GM23338 (cell line): Measurements from ENCODE around the gene PAQR4.

ENCODE experiments used
- CREB1 ChIP-seq: fragments of 250-450 bp; sonication (Bioruptor Pico); IDR thresholded peaks from 2 replicates; pipeline ENCODE4 v1.5.0; 2020; ENCODE audit warnings: low read depth, mild to moderate bottlenecking, moderate library complexity
- CTCF ChIP-seq, 2 experiments: fragments of 200-600 bp in 1 of 2; sonication (generic) in 1 of 2; conservative IDR thresholded peaks; 2 replicates each; pipeline versions ENCODE4 v1.5.1 to v1.6.1; 2016 to 2017; ENCODE audit warnings: antibody characterized with exemption in 2 of 2, low read depth in 2 of 2, mild to moderate bottlenecking in 2 of 2, moderate library complexity in 1 of 2
- EZH2 ChIP-seq: fragments of 200-600 bp; sonication (generic); IDR thresholded peaks from one replicate; pipeline ENCODE4 v1.8.0; 2017; ENCODE audit warnings: antibody characterized with exemption, mild to moderate bottlenecking, low read depth; ENCODE audit not compliant: unreplicated experiment
- EZH2phosphoT487 ChIP-seq: fragments of 200-600 bp; sonication (generic); IDR thresholded peaks from one replicate; pipeline ENCODE4 v1.8.1; 2018; ENCODE audit warnings: antibody characterized with exemption; ENCODE audit not compliant: unreplicated experiment
- JUNB ChIP-seq: IDR thresholded peaks from one replicate; pipeline ENCODE4 v1.6.1; 2016; ENCODE audit warnings: antibody characterized with exemption; ENCODE audit not compliant: unreplicated experiment
- POLR2AphosphoS5 ChIP-seq: IDR thresholded peaks from 2 replicates; pipeline ENCODE4 v1.6.1; 2016; ENCODE audit warnings: antibody characterized with exemption, low read depth
- REST ChIP-seq: IDR thresholded peaks from one replicate; pipeline ENCODE4 v1.6.1; 2018; ENCODE audit warnings: antibody characterized with exemption; ENCODE audit not compliant: unreplicated experiment
- STAT1 ChIP-seq: IDR thresholded peaks from one replicate; pipeline ENCODE4 v1.6.1; 2016; ENCODE audit warnings: antibody characterized with exemption; ENCODE audit not compliant: unreplicated experiment
- ZNF114 ChIP-seq: fragments of 250-450 bp; sonication (Bioruptor Pico); IDR thresholded peaks from 2 replicates; pipeline ENCODE4 v1.5.0; 2020; ENCODE audit warnings: mild to moderate bottlenecking, moderate library complexity
- TF ChIP-seq, protein P1 (sequence below): IDR thresholded peaks from 2 replicates; pipeline ENCODE4 v1.6.1; 2016; ENCODE audit warnings: antibody characterized with exemption
- TF ChIP-seq, protein P2 (sequence below): fragments of 250-450 bp; sonication (Bioruptor Pico); IDR thresholded peaks from 2 replicates; pipeline ENCODE4 v1.5.0; 2020; ENCODE audit warnings: mild to moderate bottlenecking, moderate library complexity

GRCh38 chr16:3001316-3001715, 32.2 kb downstream of the PAQR4 start:
- TF ChIP-seq CTCF (conservative IDR thresholded peaks at IDR 0.05; ENCODE audit: low read depth in 2 of 2), result 0 out of 4 replicates have a peak, but pooled peaks of 1 of the 2 experiments have one; percentile 11
- no peak for TF ChIP-seq EZH2
- no peak for TF ChIP-seq EZH2phosphoT487
- TF ChIP-seq STAT1, result no peak
- TF ChIP-seq, protein P1, sequence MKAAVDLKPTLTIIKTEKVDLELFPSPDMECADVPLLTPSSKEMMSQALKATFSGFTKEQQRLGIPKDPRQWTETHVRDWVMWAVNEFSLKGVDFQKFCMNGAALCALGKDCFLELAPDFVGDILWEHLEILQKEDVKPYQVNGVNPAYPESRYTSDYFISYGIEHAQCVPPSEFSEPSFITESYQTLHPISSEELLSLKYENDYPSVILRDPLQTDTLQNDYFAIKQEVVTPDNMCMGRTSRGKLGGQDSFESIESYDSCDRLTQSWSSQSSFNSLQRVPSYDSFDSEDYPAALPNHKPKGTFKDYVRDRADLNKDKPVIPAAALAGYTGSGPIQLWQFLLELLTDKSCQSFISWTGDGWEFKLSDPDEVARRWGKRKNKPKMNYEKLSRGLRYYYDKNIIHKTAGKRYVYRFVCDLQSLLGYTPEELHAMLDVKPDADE, result no peak
- TF ChIP-seq POLR2AphosphoS5, result no peak
- TF ChIP-seq REST, result no peak
- TF ChIP-seq JUNB, result no peak
- TF ChIP-seq ZNF114 (CRISPR knock-in tag), result no peak
- TF ChIP-seq CREB1, result no peak
- TF ChIP-seq, protein P2, sequence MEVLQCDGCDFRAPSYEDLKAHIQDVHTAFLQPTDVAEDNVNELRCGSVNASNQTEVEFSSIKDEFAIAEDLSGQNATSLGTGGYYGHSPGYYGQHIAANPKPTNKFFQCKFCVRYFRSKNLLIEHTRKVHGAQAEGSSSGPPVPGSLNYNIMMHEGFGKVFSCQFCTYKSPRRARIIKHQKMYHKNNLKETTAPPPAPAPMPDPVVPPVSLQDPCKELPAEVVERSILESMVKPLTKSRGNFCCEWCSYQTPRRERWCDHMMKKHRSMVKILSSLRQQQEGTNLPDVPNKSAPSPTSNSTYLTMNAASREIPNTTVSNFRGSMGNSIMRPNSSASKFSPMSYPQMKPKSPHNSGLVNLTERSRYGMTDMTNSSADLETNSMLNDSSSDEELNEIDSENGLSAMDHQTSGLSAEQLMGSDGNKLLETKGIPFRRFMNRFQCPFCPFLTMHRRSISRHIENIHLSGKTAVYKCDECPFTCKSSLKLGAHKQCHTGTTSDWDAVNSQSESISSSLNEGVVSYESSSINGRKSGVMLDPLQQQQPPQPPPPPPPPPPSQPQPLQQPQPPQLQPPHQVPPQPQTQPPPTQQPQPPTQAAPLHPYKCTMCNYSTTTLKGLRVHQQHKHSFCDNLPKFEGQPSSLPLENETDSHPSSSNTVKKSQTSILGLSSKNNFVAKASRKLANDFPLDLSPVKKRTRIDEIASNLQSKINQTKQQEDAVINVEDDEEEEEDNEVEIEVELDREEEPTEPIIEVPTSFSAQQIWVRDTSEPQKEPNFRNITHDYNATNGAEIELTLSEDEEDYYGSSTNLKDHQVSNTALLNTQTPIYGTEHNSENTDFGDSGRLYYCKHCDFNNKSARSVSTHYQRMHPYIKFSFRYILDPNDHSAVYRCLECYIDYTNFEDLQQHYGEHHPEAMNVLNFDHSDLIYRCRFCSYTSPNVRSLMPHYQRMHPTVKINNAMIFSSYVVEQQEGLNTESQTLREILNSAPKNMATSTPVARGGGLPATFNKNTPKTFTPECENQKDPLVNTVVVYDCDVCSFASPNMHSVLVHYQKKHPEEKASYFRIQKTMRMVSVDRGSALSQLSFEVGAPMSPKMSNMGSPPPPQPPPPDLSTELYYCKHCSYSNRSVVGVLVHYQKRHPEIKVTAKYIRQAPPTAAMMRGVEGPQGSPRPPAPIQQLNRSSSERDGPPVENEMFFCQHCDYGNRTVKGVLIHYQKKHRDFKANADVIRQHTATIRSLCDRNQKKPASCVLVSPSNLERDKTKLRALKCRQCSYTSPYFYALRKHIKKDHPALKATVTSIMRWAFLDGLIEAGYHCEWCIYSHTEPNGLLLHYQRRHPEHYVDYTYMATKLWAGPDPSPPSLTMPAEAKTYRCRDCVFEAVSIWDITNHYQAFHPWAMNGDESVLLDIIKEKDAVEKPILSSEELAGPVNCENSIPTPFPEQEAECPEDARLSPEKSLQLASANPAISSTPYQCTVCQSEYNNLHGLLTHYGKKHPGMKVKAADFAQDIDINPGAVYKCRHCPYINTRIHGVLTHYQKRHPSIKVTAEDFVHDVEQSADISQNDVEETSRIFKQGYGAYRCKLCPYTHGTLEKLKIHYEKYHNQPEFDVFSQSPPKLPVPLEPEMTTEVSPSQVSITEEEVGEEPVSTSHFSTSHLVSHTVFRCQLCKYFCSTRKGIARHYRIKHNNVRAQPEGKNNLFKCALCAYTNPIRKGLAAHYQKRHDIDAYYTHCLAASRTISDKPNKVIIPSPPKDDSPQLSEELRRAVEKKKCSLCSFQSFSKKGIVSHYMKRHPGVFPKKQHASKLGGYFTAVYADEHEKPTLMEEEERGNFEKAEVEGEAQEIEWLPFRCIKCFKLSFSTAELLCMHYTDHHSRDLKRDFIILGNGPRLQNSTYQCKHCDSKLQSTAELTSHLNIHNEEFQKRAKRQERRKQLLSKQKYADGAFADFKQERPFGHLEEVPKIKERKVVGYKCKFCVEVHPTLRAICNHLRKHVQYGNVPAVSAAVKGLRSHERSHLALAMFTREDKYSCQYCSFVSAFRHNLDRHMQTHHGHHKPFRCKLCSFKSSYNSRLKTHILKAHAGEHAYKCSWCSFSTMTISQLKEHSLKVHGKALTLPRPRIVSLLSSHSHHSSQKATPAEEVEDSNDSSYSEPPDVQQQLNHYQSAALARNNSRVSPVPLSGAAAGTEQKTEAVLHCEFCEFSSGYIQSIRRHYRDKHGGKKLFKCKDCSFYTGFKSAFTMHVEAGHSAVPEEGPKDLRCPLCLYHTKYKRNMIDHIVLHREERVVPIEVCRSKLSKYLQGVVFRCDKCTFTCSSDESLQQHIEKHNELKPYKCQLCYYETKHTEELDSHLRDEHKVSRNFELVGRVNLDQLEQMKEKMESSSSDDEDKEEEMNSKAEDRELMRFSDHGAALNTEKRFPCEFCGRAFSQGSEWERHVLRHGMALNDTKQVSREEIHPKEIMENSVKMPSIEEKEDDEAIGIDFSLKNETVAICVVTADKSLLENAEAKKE (CRISPR knock-in tag), result no peak
